WTC11 (cell line): ENCODE data around the gene UGT1A10.
"Not testable (repeated sequence)": the region's sequence is repeated elsewhere in the genome, so short reads cannot be mapped to it uniquely, and the experiment has no call there.

Experiments
- ESRRA ChIP-seq: sonication (generic); formaldehyde crosslinking; IDR thresholded peaks from 2 replicates; pipeline ENCODE4 v1.8.1; 2022; ENCODE audit warnings: mild to moderate bottlenecking, missing genetic modification reagents, borderline replicate concordance
- NR1H2 ChIP-seq: sonication (generic); formaldehyde crosslinking; IDR thresholded peaks from 2 replicates; pipeline ENCODE4 v1.9.0; 2021; ENCODE audit warnings: mild to moderate bottlenecking, moderate library complexity, missing genetic modification reagents
- NR3C1 ChIP-seq: sonication (generic); formaldehyde crosslinking; conservative IDR thresholded peaks from 2 replicates; pipeline ENCODE4 v1.8.1; 2023; ENCODE audit warnings: low read depth, mild to moderate bottlenecking, missing genetic modification reagents
- RELA ChIP-seq: sonication (generic); formaldehyde crosslinking; IDR thresholded peaks from 2 replicates; pipeline ENCODE4 v1.8.1; 2022; ENCODE audit warnings: missing genetic modification reagents, mild to moderate bottlenecking, borderline replicate concordance
- TEAD4 ChIP-seq: sonication (generic); formaldehyde crosslinking; IDR thresholded peaks from 2 replicates; pipeline ENCODE4 v1.8.0; 2022; ENCODE audit warnings: mild to moderate bottlenecking, missing genetic modification reagents
- TF ChIP-seq, protein P1 (sequence below): fragments of 200-600 bp; IDR thresholded peaks from 2 replicates; pipeline ENCODE4 v1.8.0; 2022; ENCODE audit warnings: antibody characterized with exemption

DNA sequence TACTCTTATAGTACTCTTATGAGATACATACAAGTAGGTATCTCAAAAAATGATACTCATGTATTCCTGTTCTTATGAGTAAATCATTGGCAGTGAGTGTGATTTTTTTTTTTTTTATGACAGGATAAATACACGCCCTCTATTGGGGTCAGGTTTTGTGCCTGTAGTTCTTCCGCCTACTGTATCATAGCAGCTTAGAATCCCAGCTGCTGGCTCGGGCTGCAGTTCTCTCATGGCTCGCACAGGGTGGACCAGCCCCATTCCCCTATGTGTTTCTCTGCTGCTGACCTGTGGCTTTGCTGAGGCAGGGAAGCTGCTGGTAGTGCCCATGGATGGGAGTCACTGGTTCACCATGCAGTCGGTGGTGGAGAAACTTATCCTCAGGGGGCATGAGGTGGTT, 18.8 kb upstream of the UGT1A10 start, which contains the start of gene UGT1A8:
- TF ChIP-seq, protein P1, sequence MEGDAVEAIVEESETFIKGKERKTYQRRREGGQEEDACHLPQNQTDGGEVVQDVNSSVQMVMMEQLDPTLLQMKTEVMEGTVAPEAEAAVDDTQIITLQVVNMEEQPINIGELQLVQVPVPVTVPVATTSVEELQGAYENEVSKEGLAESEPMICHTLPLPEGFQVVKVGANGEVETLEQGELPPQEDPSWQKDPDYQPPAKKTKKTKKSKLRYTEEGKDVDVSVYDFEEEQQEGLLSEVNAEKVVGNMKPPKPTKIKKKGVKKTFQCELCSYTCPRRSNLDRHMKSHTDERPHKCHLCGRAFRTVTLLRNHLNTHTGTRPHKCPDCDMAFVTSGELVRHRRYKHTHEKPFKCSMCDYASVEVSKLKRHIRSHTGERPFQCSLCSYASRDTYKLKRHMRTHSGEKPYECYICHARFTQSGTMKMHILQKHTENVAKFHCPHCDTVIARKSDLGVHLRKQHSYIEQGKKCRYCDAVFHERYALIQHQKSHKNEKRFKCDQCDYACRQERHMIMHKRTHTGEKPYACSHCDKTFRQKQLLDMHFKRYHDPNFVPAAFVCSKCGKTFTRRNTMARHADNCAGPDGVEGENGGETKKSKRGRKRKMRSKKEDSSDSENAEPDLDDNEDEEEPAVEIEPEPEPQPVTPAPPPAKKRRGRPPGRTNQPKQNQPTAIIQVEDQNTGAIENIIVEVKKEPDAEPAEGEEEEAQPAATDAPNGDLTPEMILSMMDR = not testable (repeated sequence)
- not testable (repeated sequence) for TF ChIP-seq TEAD4, RELA, ESRRA, NR1H2, NR3C1 (CRISPR knock-in tag)
